Ramos (cell line): ENCODE measurements around the gene LUZP1.

Source experiments
- in situ Hi-C: fragments of 300-500 bp; cut with MboI; formaldehyde crosslinking; loops from one replicate; pipeline ENCODE4 v1.14.3; 2022; ENCODE audit warnings: low sequenced_read_pairs; ENCODE audit not compliant: unreplicated experiment

LUZP1 gene

DNA sequence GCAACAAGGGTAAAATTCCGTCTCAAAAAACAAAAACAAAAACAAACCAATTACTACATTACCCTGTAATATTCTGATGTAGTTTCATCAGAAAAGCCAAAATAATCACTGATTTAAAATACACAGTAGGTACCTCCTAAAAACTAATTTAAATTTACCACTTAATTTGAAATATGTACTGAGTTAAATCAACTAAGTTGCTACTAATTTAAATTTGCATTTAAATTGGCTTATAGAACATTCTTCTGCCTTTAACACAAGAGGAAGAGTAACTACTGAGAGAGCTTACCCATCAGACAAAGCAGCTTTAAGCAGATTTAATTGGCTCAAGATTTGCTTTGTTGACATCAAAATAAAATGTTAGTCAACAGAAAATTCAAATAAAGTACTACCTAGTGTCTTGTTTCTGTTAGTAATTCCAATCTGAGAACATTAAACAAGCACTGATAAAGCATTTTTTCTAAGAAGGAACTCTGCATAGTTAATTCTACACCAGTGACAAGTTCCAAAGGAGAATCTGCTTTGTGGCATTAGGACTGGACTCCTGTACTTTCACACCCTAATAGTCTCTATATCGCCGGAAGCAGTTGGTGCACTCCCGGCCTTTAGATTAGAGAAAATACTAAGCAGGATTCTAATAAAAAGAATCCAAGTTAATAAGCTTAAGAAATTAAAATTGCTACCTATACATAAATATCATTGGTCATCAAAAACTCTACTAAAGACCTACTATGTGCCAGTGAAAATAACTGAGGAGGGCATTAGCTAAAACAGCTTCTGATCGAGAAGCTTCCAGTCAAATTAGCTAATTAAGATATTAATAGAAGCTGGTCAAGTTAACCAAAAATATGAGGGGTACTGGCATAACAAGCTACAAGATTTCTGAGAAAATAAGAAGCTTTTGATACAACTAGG is 8.4 kb downstream of the LUZP1 start:
- in situ Hi-C loops, result no loop called here

DNA sequence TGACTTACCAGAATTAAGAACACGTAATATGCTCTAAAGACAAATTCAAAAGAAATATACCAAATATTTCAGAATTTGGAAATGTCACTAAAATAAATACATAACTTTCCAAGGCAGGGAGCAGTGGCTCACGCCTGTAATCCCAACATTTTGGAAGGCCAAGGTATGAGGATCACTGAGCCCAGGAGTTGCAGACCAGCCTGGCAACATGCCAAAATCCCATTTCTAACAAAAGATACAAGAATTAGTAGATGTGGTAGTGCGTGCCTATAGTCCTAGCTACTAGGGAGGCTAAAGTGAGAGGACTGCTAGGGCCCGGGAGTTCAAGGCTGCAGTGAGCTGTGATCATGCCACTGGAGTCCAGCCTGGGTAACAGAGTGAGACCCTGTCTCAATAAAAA is 11.7 kb downstream of the LUZP1 start:
- in situ Hi-C loops, result no loop called here

DNA sequence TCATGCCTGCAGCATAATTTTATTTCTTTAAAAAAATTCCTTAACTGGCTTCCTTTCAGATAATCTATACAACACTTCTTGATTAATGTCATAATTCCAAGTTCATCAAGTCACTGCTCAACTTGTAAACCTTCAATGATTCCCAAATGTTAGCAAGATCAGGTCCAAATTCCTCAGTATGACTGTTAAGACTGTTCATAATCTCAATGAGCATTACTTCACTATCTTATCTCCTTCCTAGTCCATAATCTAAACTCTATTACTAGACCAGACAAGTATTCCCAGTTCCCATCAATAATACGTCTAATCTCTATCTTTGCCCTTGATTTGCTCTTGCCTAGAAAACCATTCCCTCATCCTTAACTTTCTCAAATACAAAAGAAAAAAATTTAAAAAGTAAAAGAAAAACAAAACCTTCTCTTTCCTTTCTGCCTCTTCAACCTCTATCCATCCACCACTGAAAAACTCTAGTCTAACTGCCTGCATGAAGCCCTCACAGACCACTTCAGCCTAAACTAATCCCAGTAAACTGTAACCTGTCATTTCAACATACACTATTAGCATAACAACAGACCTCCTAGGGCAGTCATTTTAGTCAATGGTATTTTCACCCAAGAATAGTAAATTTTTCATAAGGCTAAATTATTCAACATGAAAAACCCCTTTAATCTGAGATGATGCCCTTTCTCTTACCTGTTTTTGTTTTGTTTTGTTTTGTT is 15.5 kb downstream of the LUZP1 start:
- in situ Hi-C loops, result no loop called here

DNA sequence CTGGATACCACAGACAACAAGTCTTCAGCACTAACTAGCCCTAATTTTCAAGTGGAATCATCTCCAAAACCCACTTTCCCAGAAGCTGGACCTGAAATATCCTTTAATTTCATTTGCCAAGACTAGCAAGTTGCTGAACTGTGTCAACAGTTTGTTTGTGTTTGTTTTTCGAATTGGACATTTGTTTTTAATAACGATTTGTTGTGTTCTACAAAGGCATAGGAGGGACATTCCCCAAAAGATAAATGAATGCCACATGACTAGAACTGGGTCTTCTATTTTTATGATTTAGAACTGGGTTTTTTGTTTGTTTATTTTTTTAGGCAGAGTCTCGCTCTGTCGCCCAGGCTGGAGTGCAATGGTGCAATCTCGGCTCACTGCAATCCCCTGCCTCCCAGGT is 17.9 kb downstream of the LUZP1 start:
- in situ Hi-C loops, result no loop called here

DNA sequence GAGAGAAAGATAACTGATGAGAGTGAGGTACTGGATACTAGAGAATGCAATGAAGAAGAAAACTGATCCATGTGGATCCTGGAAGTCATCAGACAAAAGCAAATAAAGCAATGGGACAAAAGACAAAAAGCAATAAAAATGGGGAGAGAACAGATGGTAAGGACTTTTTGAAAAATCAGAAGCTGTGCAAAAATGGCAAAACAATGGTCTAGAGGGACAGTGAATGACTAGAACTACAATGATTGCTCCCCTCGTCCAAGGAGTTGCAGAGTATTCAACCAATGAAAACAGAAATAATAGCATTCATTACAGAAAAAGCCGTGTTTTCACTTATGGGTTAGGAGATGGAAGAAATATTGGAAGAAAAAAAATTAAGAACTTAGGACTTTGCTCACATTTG is 18.5 kb downstream of the LUZP1 start:
- in situ Hi-C loops, result no loop called here

DNA sequence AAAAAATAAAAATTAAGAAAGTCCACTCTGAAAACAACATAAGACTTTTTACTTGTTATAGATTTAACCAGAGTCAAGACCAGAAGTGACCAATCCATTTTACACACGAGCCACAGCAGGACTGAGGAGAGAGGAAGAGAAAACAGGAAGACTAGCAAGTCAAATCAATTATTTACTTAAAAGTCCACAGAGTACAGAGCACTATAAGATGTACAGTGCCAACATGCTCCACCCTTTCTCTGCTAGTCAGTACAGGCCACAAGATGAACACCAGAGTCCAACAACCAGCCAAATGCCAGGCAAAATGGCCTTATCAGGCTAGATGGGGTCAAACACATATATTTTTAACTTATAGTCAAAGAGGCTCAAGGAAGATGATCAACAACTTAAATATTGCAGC is 19.5 kb downstream of the LUZP1 start:
- in situ Hi-C loops, result no loop called here

DNA sequence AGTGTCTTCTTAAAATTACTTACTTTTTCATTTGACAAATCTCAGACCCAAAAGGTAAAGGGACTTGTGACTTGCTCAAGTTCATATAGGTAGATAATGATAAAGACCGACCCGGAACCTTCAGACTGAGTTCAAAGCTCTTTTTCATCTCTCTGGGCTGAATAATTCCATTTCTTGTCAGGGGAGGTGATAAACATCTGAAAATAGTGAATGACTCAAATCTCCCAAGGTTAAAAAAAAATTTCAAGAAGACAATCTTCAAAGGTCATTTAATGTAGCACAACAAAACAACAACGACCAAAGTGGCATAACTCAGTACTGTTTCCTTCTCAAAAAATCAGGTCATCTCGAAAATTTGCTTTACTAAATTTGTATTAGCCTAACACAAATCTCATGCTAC is 20.6 kb downstream of the LUZP1 start:
- in situ Hi-C loops, result no loop called here

DNA sequence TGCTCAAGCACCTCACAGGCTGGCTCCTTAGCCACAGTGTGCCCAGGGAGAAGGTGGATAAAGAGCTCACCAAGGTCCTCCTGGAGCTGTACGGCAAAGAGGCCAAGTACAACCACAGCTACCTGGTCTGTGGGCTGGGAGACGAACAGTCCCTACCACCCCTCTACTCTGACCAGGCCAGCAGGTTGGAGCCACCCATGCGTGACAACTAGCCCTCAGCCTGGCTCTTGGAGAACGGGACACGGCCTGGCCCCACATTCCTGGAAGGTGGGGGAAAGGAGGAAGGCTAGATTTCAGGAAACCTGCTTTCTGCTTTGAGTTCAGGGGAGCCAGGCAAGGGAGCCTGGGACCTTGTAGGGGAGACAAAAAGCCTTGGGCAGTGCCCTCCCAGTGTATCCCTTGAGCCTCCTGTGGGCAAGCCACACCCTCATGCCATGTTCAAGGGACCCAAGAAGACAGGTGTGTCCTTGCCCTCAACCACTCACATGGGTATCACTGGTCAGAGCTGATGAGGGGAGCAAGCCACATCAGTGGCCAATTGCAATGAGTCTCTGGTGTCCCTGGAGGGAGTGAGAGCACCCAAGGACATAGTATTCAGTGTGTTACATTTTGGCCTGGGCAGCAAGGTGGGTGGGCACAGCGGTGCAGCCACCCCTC is 27.6 kb downstream of the LUZP1 start:
- in situ Hi-C loops, result no loop called here

DNA sequence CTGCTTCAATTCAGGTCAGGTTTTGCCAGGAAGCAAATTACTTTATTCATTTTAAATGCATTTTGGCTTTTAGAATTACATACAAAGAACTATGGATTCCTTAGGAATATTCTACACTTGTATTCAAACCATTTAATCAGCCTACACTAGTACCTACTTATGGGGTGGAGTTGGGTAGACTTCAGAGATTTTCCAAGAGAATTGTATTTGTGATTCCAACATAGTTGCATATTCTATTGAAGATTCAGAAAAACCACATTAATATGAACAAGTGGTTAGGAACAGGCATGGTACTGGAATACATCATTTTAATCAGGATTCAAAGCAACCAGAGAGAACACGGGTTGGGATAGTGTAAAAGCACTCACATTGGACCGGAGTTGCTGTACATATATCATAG is 33.4 kb downstream of the LUZP1 start:
- in situ Hi-C loops, result no loop called here

DNA sequence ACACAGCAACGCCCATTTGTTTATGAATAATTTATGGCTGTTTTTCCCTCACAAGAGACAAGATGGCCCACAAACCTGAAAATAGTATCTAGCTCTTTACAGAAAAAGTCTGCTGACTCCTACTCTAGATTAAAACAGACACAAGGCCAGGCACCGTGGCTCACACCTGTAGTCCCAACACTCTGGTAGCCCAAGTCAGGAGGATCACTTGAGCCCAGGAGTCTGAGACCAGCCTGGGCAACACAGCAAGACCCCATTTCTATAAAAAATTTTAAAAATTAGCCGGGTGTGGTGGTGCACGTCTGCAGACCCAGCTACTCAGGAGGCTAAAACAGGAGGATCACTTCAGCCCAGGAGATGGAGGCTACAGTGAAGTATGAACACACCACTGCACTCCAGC is 34.6 kb downstream of the LUZP1 start:
- in situ Hi-C loops, result no loop called here

DNA sequence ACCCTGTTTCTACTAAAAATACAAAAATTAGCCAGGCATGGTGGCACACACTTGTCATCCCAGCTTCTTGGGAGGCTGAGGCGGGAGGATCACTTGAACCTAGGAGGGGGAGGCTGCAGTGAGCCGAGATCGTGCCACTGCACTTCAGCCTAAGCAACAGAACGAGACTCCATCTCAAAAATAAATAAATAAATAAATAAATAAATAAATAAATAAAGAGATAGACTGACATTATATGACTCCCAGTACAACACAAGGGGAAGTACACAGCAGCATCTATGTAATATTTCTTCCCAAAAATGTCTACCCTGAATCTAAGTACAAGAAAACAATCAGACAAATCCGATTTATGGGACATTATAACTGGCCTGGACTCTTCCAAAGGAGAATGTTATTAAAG is 35.1 kb downstream of the LUZP1 start:
- in situ Hi-C loops, result no loop called here

DNA sequence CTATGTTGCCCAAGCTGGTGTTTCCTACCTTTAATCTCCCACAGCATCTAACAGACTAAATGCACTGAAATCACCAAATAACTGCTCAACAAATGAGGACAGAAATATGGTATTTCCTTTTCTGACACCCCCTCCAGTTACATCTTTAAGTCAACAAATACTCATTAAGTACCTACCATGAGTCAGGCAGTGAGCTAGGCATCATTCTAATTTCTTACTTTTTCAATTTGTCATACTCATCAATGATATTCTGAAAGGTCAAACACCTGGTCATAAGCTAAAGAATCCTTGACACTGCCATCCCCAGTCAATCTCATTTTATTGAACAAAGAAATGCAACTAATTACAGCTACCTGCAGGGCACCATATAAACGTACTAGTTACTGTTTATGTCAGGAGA is 36.6 kb downstream of the LUZP1 start:
- in situ Hi-C loops, result no loop called here

DNA sequence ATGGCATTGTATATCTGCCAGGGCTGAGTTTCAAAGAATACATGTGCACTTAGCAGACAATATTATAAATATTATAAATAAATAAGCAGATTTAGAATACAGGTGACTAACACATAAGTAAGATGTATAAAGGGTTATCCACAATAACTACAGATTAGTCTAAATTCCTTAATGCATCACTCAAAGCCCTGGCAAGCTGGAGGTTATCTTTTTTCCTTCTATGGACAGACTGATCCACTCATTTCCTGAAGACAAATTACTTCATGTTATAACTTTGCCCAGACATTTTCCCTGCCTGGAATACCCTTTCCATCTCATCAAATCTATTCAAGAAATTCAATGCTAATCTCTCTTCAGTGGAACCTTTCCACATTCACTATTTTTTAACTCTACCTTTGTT is 38.8 kb downstream of the LUZP1 start:
- in situ Hi-C loops, result no loop called here

DNA sequence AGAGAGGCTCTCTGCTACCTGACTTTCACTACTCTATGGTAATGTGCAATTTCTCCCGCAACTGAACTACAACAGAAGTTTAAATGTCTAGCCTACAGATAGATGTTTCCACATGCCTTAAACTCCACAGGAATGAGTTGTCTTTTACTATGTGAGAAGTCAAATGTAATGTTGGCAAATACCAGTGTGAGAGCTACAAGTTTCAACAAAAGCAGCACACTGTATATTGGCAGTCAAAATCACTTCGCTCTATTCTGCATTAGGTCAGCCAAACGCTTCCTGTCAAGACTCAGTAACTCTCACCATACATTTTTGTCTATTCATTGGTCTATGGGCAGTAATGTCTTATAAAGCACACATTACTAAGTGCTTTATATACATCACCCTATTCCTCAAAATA is 41.9 kb downstream of the LUZP1 start:
- in situ Hi-C loops, result no loop called here

DNA sequence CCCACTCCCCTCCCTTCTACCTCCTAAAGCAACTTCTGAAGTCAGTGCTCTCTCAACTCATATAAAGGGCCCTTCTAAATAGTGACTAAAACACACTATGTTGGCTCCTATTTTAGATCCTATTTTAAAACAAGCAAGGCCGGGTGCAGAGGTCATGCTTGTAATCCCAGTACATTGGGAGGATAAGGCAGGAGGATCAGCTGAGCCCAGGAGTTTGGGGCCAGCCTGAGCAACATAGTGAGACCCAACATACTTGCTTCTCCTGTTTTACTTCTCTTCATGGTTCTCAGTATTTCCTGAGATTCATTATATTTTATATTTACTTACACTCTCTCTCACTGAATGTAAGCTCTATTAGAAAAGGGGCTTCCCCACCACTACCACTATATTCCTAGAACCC is 42.5 kb downstream of the LUZP1 start:
- in situ Hi-C loops, result no loop called here

DNA sequence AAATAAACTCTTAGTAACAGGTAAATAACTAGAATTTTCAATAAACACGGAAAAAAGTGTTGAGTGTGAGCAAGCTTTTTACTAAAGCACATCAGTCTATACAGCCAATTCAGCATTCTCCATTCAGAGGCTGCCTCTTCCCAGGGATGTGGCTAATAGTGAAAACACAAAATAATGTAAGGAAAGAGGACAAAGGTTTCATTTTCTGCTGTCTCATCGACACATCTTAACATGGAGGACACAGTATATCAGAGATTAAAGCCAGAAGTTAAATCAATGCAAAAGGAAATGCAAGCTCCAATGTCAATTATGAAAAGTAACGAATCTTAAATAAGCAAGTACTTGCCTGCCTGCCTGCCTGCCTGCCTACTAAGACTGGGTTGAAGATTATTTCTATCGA is 43.2 kb downstream of the LUZP1 start:
- in situ Hi-C loops, result no loop called here

DNA sequence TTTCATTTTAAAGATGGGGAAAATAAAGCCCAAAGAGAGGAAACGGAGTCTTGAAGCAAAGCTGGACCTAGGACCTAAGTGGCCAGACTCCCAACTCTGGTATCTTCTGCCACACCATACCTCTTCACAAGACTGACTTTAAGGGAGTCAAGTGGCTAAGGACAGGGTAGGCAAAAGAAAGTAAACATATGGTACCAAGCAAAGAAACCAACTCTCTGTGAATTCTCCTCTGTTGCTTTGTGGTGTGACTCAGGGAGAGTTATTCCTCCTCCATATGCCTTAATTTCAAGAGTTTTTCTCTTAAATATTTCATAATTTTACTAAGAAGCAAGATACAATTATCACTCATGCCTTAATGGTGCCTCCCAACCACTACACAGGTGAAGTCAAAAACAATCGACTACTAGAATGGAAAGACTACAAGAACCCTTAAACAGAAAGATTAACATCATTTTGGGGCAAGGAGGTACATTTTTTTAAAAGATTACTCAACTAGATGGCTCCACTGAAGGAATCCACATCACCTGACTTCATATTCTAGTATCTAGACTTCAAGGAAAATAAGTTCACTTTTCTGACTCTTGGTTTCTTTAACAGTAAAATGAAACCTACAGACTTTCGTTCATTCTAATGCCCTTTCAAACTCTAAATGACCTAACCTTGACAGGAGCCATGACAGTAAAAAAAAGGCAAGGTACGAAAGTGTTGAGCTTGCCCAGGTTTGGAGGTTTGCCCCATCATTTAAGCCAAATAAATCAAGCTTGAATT is 44.2 kb downstream of the LUZP1 start:
- in situ Hi-C loops, result no loop called here

DNA sequence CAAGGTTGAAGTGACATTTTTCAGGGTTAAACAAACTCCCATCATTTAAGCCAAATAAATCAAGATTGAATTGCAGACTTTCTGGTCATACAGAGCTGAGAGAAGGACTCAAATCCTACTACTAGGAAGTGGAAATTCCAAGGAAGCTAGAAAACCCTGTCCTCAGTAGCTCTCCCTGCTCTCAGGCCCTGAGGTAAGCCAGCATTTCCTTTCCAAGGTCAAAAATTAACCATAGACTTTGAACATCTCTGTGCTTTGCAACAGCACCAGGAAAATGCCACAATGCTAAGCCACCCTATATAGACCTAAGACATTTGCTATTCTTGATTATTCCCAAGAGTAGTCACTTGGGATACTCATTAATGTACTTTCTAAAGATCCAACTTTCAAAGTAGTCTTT is 45.1 kb downstream of the LUZP1 start:
- in situ Hi-C loops, result no loop called here

DNA sequence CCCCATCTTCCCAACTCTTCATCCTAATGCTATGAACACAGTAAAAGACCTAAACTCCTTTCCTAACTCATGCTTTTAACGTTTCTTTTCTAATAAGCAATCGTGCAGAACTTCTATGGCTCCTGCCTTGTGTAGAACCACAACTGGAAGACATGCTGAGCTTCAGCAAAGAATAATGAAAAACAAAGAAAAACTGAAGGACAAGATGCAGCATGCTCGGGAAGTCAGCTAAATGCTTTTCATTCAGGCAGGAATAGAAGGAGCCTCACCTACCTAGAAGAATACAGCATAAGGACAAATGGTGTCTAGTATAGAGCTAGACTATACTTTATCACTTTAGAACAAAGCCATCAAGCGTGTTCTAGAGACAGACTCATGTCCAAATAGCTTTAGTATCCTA is 45.9 kb downstream of the LUZP1 start:
- in situ Hi-C loops, result no loop called here

DNA sequence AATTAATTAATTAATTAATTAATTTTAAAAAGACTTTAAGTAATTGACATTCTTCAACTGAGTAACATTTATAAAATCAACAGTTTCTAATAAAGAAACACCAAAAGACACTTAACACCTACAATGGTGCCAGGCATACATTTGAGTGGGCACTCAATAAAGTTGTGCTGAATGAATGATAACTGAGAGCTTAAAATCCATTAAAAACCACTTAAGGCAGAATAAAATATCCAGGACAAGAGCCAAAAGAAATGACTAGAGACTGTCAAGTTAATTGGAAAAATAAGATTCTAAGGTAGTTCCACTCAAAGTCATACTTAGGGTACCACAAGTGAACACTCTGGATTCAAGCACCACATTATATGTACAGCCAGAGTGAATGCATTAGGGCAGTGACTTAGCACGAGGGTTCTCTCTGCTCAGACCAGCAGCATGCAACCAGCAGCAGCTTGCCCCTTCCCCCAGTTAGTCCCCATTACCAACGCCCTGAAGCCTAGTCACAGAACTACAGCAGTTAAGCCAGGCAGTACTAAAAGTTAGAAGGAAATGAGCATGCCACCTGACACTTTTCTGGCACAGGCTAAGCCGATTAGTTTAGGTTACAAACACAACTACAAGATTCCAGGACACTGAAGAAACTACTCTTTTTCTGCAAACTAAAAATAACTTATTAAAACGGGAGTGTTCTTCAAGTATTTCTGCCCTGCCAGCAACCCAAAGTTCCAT is 46.5 kb downstream of the LUZP1 start:
- in situ Hi-C loops, result no loop called here
